NCI-H128 (cell line): ENCODE results near the gene SUMF2.
A peak's percentile ranks its signal among the peaks of the same experiment; 100 is the strongest.
"Not testable (repeated sequence)": the region's sequence is repeated elsewhere in the genome, so short reads cannot be mapped to it uniquely, and the experiment has no call there.

Experiments used
- DNase-seq: peaks from one replicate; lab custom pipeline; 2025; ENCODE audit not compliant: unreplicated experiment; lab: John Stamatoyannopoulos, UW

Gene SUMF2

DNA sequence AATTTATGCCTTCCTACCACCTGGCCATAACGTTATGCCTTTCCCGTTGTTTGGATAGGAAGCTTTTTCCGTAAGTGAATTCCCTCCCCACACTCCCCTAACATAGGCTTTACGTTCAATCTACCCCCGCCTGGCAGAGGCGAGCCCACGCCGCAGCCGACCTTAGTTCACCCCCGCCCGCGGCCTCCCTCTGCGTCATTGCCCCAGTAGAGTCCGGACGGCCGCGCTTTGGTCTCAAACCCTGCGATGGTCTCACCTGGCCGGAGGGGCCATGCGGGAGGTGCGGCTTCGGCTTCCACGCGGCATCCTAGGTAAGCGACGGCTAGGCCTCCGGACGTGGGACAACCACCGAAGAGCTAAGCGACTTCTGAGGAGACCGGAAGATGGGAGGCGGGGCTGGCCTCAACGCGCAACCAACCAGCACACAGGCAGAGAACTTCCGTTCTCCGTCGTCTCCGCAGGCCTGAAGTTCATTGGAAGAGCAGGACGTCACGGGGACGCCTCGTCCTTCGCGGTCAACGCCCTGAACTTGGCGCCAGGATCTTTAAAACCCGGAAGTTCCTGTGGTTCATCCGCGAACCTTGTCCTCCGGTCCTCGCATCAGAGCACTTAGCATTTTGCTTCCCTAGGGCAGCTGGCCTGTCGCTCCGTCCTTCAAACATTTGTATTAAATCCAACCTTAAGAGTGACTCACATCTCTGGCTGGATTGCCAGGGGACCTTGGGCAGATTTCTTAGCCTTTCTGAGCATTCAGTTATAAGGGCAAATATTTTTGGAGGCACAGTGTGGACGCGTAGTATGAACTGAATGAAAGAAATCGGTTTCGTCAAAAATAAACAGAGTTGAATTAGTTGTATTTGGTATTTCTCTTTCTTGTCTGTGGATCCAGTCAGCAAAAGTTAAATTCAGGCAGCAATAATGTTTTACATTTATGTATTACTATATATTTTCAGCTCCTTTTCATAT lies 42.3 kb downstream of the SUMF2 start, which contains the start of gene CHCHD2:
Gene CHCHD2, minus strand, starts transcription at position 369 of the 966 bp plus-strand sequence. Its CDS starts 63 bp downstream, at position 306.
- DNase-seq = peak; percentile 98

GRCh38 chr7:56107954-56108258 lies 43.8 kb downstream of the SUMF2 start:
- DNase-seq = no peak

DNA sequence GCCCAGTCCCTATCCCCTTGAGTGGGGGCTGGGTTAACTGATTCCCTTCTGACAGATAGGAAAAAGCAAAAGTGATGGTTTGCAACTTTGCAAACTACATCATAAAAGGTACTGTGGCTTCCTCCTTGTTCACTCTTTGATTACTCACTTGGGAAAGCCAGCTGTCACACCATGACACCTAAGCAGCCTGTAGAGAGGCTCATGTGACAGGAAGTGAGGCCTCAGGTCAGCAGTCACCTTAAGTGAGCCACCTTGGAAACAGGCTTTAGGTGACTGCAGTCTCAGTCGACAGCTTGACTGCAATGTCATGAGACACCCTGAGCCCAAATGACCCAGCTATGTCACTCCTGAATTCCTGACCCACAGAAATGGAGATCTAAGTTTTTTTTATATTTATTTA lies 46.5 kb downstream of the SUMF2 start:
- DNase-seq = no peak

DNA sequence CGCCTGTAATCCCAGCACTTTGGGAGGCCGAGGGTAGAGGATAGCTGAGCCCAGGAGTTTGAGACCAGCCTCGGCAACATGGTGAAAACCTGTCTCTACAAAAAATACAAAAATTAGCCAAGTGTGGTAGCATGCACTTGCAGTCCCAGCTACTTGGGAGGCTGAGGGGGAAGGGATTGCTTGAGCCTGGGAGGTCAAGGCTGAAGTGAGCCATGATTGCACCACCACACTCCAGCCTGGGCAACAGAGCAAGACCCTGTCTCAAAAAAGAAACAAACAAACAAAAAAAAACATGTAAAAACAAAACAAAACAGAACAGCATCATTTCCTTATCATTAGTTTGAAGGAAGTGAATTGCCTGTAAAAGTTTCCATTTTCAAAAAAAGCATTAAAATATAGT lies 48.2 kb downstream of the SUMF2 start:
- not testable (repeated sequence) for DNase-seq

- DNase-seq = no peak
These were observed 51.9 kb downstream of the SUMF2 start, which contains the start of gene NUPR2 for GRCh38 chr7:56115852-56116538. Gene NUPR2 (minus strand): TSS chr7:56116417. CDS start chr7:56116314, 103 bp downstream.

DNA sequence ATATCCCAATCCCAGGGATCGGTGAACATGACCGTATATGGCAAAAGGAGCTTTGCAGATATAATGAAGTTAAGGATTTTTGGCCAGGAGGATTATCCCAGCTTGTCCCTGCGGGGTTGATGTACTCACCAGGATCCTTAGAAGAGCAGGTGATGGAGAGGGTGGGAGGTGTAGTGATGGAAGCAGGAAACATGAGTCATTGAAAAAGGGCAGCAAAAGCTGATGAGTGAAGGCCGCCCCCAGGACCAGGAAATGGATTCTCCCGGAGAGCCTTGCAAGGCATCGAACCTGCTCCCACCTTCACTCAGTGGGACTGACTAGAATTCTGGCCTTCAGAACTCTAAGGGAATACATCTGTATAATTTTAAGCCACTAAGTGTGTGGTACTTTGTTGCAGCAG lies 57.4 kb downstream of the SUMF2 start:
- no peak for DNase-seq

- no peak for DNase-seq
These were observed 60.9 kb downstream of the SUMF2 start for GRCh38 chr7:56124981-56125380.

GRCh38 chr7:56125831-56126230 lies 61.7 kb downstream of the SUMF2 start:
- DNase-seq = no peak

- DNase-seq = no peak
These were observed 63.3 kb downstream of the SUMF2 start for GRCh38 chr7:56127241-56127975.
